OCI-LY1 (cell line): ENCODE data around the gene AMOTL1.

Experiments
- CTCF ChIP-seq: fragments of 200-600 bp; sonication (generic), shearing (Covaris generic); IDR thresholded peaks from 2 replicates; pipeline ENCODE4 v1.5.1; 2017; ENCODE audit warnings: mild to moderate bottlenecking, antibody characterized with exemption, low read length, moderate library complexity, mixed read lengths
- EZH2 ChIP-seq: fragments of 200-600 bp; sonication (generic), shearing (Covaris generic); IDR thresholded peaks from 2 replicates; pipeline ENCODE4 v1.8.0; 2017; ENCODE audit warnings: borderline replicate concordance, mixed run types, mild to moderate bottlenecking, antibody characterized with exemption, low read length, moderate library complexity, mixed read lengths

- TF ChIP-seq CTCF (no peak), EZH2 (no peak)
Observed at GRCh38 chr11:94769880-94770279, 1.7 kb downstream of the AMOTL1 start.
